Hematopoietic multipotent progenitor cell treated with erythropoietin and hydrocortisone succinate and interleukin-3 and kit ligand, for 8 days (in vitro differentiated cells): Measurements from ENCODE around the gene MED26.

ENCODE experiments used
- DNase-seq: peaks from one replicate; pipeline ENCODE4 v3.0.0-alpha.2; 2015

Gene MED26

DNA sequence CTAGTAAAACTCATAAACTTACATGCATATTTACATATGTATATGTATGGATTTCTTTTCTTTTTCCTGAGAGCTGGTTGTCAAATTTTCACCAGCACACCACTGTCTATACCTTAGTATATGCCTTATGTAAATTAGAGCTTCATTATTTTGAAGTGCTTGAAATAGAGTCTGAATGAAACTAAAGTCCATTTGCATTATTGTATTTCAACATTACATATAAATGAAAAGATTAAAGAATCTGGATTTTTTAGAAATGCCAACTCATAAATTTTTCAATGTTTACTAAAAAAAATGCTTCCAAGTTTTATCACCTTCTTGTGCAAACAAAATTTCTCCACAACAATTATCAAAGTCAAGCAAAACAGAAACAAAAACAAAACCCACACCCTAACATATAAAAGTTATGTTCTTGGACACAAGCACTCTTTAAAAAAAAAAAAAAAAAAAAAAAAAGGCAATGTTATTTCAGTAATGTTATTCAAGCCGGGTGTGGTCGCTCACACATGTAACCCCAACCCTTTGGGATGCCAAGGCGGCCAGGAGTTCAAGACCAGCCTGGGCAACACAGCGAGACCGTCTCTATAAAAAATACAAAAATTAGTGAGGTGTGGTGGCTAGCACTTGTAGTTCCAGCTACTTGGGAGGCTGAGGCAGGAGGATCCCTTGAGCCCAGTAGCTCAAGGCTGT is 18.3 kb downstream of the MED26 start:
- DNase-seq, result no peak

DNA sequence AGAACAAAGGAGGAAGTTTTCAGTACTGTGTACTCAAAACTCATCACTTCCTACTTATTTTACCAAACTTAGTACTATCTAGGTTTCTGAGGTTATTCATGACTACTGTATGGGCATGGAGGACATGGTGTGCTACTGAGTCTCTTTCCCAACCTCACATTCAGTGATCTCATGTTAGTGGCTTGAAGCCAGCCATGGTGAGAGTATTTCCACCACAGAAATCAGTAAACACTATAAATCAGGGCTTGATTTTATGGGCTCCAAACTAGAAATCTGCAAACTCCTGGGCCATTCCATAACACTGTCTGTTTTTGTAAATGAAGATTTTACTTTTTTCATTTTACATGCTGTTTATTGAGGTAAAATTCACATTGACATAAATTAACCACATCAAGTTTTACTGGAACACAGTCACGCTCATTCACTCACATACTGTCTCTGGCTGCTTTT is 19.7 kb downstream of the MED26 start:
- peak; percentile 33 for DNase-seq

GRCh38 chr19:16607819-16608218 is 20.2 kb downstream of the MED26 start:
- no peak for DNase-seq

DNA sequence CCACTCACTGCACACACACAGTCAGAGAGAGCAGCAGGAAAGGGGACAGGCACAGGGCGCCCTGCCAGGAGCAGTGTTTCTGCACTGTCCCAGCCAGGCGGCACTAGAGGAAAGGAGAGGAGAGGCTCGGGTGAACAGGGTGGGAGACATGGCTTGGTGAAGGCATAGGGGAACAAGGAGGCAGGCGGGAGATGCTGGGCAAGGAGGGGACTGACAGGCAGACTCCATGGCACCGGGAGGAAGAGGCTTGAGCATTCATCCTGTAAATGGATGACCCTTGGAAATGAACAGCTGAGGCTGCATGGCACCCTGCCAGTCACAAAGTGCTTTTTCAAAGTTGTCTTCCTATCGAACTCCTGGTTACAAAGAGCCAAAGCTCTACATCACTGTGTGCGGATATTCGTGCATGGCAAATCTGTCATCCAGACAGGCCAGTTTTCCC is 22.4 kb downstream of the MED26 start:
- DNase-seq, result no peak

GRCh38 chr19:16605115-16605514 is 22.9 kb downstream of the MED26 start:
- no peak for DNase-seq

GRCh38 chr19:16604615-16605014 is 23.4 kb downstream of the MED26 start:
- DNase-seq, result no peak

- no peak for DNase-seq
These were observed 24.9 kb downstream of the MED26 start for GRCh38 chr19:16603090-16603489.

DNA sequence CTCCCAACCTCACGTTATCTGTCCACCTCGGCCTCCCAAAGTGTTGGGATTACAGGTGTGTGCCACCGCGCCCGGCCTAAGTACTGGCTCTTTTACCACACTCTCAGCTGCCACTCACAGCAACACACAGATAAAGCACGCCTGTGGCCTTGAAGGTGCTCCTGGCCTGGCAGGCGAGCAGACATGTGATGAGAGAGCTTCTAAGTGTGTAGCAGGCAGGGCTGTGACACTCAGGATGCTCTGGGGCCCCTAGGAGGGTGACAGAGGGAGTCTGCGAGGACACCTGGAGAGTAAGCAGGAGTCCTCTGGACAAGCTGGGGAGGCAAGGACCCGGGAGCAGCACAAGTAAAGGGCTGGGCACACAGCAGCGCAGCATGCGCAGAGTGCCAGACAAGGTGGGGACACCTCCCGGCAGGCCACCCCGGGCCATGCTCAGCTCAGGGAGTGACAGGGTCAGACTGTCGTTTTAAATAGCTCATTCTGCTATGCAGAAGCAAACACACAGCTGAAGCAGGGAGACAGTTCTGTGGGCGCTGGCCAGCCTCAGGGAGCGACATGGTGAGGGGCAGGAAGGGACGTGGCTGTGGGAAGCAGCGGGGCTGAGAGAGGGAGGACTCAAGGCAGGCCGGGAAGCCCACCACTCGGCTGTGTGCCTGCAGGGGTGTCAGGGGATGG is 26.5 kb downstream of the MED26 start:
- no peak for DNase-seq

GRCh38 chr19:16600824-16601223 is 27.2 kb downstream of the MED26 start:
- no peak for DNase-seq

- DNase-seq, result no peak
These were observed 28.2 kb downstream of the MED26 start for GRCh38 chr19:16599655-16600346.

GRCh38 chr19:16598848-16599247 is 29.2 kb downstream of the MED26 start:
- no peak for DNase-seq

DNA sequence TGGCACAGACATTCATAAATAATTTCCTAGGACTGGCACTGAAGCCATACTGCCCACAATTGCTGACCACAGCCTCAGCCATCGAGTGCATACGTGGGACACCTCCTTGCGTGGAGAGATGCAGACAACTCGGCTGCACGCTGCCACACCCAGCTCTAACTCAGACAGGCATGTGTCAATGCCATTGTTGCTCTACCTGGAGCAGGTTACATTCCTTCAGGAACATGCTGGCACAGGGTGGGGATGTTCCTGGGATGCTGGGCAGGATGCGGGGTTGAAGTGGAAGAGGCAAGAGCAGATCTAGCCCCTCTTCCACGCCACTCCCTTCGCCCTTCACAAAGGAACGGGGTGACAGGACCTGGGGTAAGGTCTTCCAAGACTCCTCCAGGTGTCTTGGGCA is 31.6 kb downstream of the MED26 start:
- no peak for DNase-seq

DNA sequence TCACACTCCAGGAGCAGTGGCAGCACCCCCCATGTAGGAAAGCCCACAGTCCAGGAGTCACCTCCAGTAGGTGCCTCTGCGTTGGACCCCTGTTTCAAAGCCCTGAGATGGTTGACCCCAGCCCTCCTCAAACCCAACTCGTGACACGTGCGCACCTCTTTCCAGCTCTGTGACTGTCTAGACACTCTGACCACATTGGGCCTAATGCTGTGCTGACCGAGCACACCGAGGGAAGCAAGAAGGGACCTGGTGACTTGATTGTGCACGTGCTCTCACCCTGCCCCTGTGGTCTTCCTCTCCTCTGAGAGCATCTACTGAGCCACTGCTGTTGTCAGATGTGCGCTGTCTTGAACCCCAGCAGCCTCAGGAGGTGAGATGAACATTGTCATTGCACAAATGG is 32.9 kb downstream of the MED26 start:
- DNase-seq, result no peak

DNA sequence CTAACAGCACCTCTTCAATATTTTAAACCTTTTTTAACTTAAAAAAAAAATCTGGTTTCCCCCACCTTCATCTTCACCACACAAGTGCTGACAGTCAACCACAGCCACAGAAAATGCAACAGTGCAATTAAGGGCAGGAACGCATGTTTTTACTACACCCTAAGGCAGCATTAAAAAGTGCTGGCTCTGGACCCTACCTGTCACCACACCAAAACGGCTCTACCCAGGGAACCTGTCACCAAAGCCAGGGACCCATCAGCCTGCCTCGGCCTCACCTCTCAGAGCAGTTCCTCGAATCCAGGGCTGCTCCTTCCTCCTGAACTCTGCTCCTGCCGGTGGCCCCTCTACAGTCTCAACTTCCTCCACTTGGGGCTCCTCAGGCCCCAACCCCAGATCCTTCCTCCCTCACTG is 33.3 kb downstream of the MED26 start:
- DNase-seq, result no peak

- peak; percentile 80 for DNase-seq
These were observed 33.8 kb downstream of the MED26 start for GRCh38 chr19:16594131-16594586.

DNA sequence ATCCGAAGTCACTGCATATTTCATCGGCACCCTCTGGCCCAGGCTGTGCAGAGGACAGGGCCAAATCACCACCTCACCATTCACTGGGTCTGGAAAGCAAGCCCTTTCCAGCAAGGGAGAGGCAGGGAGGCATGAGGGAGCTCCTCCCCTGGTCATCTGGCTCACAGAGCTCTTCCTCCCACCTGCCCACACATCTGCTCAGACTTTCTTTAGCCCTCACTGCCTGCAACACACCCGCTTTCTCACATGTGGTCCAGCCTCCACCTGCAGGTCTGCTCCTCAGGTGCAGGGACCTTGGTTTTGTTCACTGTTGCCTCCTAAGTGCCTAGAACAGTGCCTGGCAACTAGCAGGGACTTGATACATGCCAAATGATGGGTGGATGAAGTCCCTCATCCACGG is 34.8 kb downstream of the MED26 start:
- no peak for DNase-seq

DNA sequence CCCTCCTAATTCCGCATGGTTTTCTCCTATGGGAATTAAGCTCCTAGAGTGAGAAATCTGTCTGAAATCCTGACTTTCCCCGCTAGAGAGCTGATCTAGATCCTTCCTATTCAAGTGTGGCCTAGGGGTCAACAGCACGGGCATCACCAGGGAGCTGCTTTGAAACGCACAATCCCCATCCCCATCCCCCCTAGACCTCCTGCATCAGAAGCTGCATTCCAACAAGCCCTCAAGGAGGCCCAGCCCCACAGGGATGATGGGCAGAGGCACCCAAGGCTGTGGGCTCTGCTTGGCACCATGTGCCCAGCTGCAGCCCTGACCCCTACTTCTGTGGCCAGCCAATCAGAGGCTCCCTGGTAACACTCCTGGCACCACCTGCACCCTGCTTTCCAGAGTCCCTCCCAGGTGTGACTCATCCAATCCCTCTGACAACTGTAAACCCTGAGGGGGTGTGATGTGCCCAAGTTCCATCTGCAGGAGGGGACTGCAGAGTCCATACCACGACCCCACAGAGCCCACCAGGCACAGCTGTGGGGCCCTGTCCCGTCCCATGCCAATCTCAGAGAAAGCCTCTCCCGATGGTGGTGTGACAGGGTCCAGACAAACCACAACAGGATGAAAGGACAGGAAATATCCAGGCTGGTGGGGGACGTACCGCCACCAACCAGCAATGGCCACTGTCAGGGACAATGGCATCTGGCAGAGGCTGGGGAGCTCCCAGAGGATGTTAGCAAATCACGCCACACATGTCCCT is 36.0 kb downstream of the MED26 start:
- no peak for DNase-seq

DNA sequence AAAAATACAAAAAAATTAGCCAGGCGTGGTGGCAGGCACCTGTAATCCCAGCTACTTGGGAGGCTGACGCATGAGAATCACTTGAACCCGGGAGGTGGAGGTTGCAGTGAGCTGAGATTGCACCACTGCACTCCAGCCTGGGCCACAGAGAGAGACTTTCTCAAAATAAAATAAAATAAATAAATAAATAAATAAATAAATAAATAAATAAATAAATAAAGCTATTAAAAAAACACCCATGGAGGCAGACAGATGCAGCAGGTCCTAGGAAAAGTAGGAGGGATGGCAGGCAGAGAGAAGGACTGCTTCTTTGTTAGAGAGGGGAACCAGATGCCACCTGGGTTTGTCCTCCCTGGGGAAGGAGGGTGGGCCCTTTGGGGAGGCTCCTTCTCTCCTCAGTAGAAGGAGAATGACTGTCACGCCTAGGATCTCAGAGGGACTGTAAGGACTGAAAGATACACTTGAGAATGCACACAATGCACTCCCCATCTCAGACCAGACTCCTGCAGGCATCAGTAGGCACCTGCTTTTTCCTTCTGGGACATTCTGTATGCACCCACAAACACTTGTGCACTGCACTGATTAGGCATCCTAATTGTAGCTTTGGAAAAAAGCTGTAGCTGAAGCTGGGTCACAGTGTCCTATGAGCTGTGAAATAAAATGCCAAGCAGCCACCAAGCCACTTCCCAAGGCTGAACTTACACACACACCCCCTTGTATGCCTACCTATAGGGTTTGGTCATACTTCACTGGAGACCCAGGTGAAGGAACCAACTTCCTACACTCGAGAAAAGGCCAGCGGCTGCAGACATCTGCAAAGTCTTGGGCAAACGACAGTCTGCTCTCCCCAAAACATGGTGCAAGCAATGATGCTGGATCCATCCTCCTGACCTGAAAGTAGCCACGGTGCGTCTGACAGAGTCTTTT is 36.9 kb downstream of the MED26 start:
- DNase-seq, result no peak

GRCh38 chr19:16589917-16590316 is 38.1 kb downstream of the MED26 start:
- DNase-seq, result no peak

- DNase-seq, result peak; percentile 23
These were observed 39.0 kb downstream of the MED26 start for GRCh38 chr19:16588824-16589577.
